Activated CD4-positive, alpha-beta T cell treated with anti-CD3 and anti-CD28 coated beads, Interleukin-10, Interleukin-2, amounts not matched to agents 100 ng/mL and 50 ng/mL, durations not matched to agents 16 hours and 8 hours (primary cell): ENCODE results near the gene B4GALT1.

Experiments
- DNase-seq: peaks from one replicate; pipeline ENCODE4 v3.0.0-alpha.2; 2020

The B4GALT1 gene

DNA sequence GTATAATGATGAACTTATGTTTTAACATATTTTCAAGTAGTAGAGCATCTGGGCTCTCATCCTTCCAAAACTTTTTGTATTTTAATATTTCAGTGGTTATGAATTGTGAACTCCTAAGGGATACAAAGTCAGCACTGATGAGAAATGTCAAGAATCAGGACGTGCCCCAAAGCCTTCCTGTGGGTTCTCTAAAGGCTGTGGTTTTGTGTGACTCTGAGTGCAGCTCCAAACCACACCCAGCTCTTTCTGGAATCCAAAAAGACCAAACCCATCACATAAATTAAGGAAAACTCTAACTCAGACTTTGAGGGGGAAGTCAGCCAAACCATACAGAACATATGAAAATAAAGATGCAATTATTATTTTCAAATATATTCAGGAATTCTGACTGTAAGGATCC lies 49.8 kb downstream of the B4GALT1 start:
- DNase-seq: peak; percentile 41

- no peak for DNase-seq
Measured at GRCh38 chr9:33116860-33117259, 50.3 kb downstream of the B4GALT1 start.

DNA sequence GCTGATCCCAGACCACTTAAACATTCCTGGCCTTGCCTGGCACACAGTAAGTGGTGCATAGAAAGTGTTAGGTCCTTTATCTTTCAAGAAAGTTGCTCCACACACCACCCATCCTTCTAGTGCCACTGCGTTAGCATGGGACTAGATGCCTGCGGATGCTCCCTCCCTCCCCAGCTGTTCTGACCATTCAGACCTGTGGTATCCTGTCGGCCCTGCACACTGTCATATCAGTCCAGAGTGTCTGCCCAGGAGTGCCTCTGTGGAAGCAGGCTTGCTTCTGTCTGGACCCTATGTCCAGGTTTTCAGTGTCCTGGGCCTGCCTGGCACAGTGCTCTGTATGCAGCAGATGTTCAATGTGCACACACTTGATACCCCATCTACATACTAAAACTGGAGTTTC lies 52.4 kb downstream of the B4GALT1 start:
- no peak for DNase-seq

GRCh38 chr9:33113799-33114547 lies 53.2 kb downstream of the B4GALT1 start:
- DNase-seq: no peak

GRCh38 chr9:33112094-33112493 lies 55.0 kb downstream of the B4GALT1 start:
- DNase-seq: no peak

- no peak for DNase-seq
Measured at GRCh38 chr9:33111631-33112030, 55.5 kb downstream of the B4GALT1 start.

DNA sequence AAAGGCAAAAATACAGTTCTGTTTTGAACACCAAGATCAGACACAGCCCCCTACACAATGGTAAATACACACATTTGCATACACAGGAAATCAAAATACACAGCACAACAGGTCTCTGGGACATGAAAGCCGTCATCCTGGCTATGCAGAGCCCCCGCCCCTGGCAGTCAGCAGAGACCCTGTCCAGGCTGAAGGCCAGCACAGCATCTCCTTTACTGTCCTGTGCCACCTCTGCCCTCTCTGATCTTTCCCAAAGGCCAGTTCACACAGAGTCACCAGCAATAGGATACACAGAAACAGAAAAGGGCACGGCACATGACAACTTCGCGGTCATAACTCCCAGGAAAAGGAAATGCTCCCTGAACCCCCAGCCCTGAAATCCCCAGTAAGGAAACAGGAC lies 56.5 kb downstream of the B4GALT1 start:
- DNase-seq: no peak

DNA sequence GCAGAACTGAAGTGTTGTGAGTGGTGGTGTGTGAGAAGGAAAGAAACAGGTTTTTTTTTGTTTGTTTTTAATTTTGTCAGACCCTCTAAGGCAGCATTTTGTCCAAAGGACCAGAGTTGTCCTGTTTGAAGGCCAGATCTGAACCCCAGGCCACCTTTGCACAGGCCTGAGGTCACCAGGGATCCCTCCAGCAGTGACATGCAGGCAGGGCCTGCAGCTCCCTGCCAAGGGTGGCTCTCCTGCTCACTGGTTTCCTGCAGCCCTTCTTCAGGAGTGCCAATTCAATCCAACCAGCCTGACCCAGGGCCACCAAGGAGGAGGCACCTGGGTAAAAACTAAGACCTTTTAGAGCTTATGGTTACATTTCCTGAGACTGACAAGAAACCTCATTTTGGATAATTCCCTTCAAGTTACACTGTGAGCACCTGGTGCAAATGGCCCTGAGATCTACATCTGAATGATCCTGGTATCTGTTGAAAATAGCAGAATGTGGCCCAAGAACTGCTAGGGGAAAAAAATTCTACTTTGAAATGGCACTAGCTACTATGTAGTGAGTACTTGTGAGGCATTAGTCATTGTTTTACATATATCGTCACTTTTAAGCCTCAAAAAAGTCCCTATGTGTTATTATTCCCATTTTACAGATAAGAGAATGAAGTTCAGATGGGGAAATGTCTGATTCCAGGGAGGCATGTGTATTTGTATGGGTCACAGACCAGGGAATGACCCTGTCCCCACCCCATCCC lies 57.1 kb downstream of the B4GALT1 start:
- no peak for DNase-seq

GRCh38 chr9:33109097-33109496 lies 58.0 kb downstream of the B4GALT1 start:
- no peak for DNase-seq

- DNase-seq: no peak
Measured at GRCh38 chr9:33108472-33108871, 58.7 kb downstream of the B4GALT1 start.

GRCh38 chr9:33107762-33108161 lies 59.4 kb downstream of the B4GALT1 start:
- DNase-seq: no peak

DNA sequence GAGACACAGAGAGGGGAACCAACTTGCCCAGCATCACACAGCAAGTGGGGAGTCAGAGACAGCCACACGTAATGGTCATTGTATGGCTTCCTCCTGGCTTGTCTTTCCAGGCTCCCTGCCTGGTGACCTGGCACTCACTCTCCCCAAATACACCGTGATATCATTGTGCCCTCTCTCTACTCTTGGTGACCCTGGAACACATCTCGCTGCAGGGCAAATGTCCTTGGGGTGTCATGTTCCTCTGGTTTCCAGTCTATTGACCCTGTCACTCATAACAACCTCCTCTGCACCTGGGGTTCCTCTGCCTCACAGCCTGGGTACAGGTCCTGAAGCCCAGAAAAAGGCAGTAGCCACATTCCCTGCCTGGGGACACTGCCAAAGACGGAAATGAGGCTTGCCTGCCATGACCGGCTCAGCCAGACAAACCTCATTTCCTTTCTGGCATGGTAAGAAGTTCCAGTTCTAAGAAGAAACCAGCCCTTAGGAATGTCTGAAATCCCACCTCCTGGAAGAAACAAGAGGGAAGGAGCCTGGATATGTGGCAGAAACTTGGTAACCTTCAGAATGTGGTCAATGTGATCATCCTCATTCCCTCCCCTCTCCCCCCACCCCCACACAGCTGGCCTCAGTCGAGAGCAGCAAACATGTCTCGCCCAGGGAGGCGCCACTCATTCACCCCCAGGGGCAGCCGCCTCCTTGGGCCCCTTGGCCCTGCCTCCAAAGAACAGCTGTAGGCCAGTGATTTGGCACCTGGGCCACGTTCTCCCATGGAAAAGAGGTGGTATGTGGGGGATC lies 60.1 kb downstream of the B4GALT1 start:
- DNase-seq: no peak

GRCh38 chr9:33106372-33106771 lies 60.8 kb downstream of the B4GALT1 start:
- no peak for DNase-seq

- DNase-seq: no peak
Measured at GRCh38 chr9:33105959-33106358, 61.2 kb downstream of the B4GALT1 start.

DNA sequence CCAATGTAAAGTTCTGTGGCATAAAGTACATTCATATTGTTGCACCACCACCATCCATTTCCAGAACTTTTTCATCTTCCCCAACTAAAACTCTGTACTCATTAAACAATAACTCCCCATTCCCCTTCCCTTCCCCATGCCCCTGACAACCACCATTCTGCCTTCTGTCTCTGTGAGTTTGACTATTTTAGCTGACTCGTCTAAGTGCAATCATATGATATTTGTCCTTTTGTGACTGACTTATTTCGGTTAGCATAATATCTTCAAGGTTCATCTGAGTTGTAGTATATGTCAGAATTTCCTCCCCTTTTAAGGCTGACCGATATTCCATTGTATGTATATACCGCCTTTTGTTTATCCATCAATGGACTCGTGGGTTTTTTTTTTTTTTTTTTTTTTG lies 61.6 kb downstream of the B4GALT1 start:
- no peak for DNase-seq

GRCh38 chr9:33104401-33104800 lies 62.7 kb downstream of the B4GALT1 start:
- DNase-seq: no peak

GRCh38 chr9:33103501-33104281 lies 63.4 kb downstream of the B4GALT1 start:
- no peak for DNase-seq

GRCh38 chr9:33102551-33103210 lies 64.5 kb downstream of the B4GALT1 start:
- DNase-seq: no peak

DNA sequence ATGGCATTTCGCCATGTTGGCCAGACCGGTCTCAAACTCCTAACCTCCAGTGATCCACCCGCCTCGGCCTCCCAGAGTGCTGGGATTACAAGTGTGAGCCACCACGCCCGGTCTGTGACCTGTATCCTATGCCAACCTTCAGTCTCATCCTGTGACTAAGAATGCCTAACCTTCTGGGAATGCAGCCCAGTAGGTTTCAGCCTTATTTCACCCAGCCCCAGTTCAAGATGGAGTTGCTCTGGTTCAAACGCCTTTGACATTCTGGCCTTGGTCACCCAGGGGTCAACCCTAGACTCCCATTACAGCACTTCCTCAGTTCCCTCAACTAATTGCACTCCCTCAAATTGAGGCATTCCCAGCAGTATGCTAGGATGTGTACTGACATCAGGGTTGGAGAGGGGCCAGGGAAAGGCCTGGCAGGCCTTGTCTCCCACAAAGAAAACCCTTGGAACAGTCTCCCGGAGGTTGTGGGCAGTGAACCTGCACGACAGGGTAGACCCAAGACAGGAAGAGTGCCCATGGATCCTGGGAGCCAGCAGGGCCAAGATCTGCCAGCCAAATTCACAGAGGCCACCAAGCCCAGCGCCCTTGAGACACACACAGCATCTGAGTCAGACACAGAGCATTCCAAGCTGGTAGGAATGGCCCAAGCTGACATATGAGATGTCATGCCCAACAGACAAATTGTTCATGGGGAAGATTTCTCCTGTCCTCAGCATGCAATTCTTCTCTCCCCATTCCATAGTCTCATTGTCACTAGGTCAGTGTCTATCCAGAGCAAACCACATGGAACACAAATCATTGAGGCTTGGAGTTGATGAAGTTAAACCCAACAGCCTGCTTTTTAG lies 65.8 kb downstream of the B4GALT1 start:
- no peak for DNase-seq

- no peak for DNase-seq
Measured at GRCh38 chr9:33099754-33100153, 67.4 kb downstream of the B4GALT1 start.

DNA sequence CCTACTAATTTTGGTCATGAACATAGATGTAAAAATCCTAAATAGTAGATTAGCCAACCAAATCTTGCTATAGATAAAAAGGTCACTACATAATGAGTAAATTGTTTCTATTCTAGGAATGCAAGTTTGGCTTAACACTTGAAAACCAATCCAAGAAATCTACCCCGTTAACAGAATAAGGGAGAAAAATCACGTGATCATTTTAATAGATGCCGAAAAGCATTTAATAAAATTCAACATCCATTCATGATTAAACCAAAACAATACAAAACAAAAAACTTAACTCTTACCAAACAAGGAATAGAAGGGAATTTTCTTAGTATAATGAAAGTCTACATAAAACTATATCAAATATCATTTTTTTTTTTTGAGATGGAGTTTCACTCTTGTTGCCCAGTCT lies 69.9 kb downstream of the B4GALT1 start:
- no peak for DNase-seq
